HEK293 (cell line): Measurements from ENCODE around the gene GSTM5.
"Not testable (repeated sequence)": the region's sequence is repeated elsewhere in the genome, so short reads cannot be mapped to it uniquely, and the experiment has no call there.

Source experiments
- CTCF ChIP-seq: fragments of 450-650 bp; formaldehyde crosslinking; IDR thresholded peaks from 2 replicates; pipeline ENCODE4 v1.5.1; 2016; ENCODE audit warnings: missing biosample characterization, missing genetic modification characterization
- MYNN ChIP-seq: fragments of 450-650 bp; formaldehyde crosslinking; IDR thresholded peaks from 2 replicates; pipeline ENCODE4 v1.5.1; 2016; ENCODE audit warnings: missing biosample characterization, missing genetic modification characterization, borderline replicate concordance
- MZF1 ChIP-seq: fragments of 450-650 bp; formaldehyde crosslinking; IDR thresholded peaks from 2 replicates; pipeline ENCODE4 v1.5.1; 2017; ENCODE audit warnings: missing biosample characterization, missing genetic modification characterization, borderline replicate concordance
- YY1 ChIP-seq: fragments of 450-650 bp; formaldehyde crosslinking; IDR thresholded peaks from 2 replicates; pipeline ENCODE4 v1.5.1; 2018; ENCODE audit warnings: missing biosample characterization, missing genetic modification characterization
- ZBTB17 ChIP-seq: fragments of 450-650 bp; formaldehyde crosslinking; IDR thresholded peaks from 2 replicates; pipeline ENCODE4 v1.5.1; 2016; ENCODE audit warnings: missing biosample characterization, missing genetic modification characterization
- ZBTB48 ChIP-seq: fragments of 450-650 bp; formaldehyde crosslinking; IDR thresholded peaks from 2 replicates; pipeline ENCODE4 v1.5.1; 2016; ENCODE audit warnings: missing biosample characterization, missing genetic modification characterization
- ZNF274 ChIP-seq, 2 experiments: fragments of 200-500 bp in 1 of 2; fragments of 450-650 bp in 1 of 2; sonication (Bioruptor generic) in 1 of 2; formaldehyde crosslinking in 1 of 2; IDR thresholded peaks; 2 replicates each; pipeline versions ENCODE4 v1.5.1 to v1.6.1; 2014 to 2016; ENCODE audit warnings: borderline replicate concordance in 1 of 2, inconsistent platforms in 1 of 2, low read length in 1 of 2, missing biosample characterization in 1 of 2, missing genetic modification characterization in 1 of 2
- ZNF292 ChIP-seq: fragments of 450-650 bp; formaldehyde crosslinking; IDR thresholded peaks from 2 replicates; pipeline ENCODE4 v1.5.1; 2016; ENCODE audit warnings: low read depth, missing biosample characterization, missing genetic modification characterization, borderline replicate concordance
- ZNF423 ChIP-seq: fragments of 450-650 bp; formaldehyde crosslinking; IDR thresholded peaks from 2 replicates; pipeline ENCODE4 v1.5.1; 2016; ENCODE audit warnings: missing biosample characterization, missing genetic modification characterization
- ZNF549 ChIP-seq: fragments of 450-650 bp; IDR thresholded peaks from 2 replicates; pipeline ENCODE4 v1.5.1; 2018; ENCODE audit warnings: missing biosample characterization, missing genetic modification characterization, mild to moderate bottlenecking, inconsistent platforms, moderate library complexity
- ZNF624 ChIP-seq: fragments of 450-650 bp; formaldehyde crosslinking; IDR thresholded peaks from 2 replicates; pipeline ENCODE4 v1.5.1; 2017; ENCODE audit warnings: missing biosample characterization, missing genetic modification characterization

GRCh38 chr1:109678637-109679036 lies 33.4 kb upstream of the GSTM5 start:
- TF ChIP-seq CTCF; ZNF423; ZBTB17 (tag by site-specific recombination); YY1; ZBTB48; ZNF549 (tag by site-specific recombination); ZNF624; MYNN (tag by site-specific recombination); ZNF292 (tag by site-specific recombination); MZF1 (tag by site-specific recombination); ZNF274 (IDR thresholded peaks at IDR 0.05; ENCODE audit: low read length); ZNF274 (tag by site-specific recombination; IDR thresholded peaks at IDR 0.05; ENCODE audit: borderline replicate concordance): not testable (repeated sequence)
